Activated CD4-positive, alpha-beta T cell treated with anti-CD3 and anti-CD28 coated beads for 24 hours (primary cell): Measurements from ENCODE around the gene CCDC50.
A peak's percentile ranks its signal among the peaks of the same experiment; 100 is the strongest.

Experiments
- DNase-seq, 2 donors: peaks; one replicate each; pipeline ENCODE4 v3.0.0-alpha.2; 2020; ENCODE audit warnings: low read depth in 2 of 2

CCDC50 gene

DNA sequence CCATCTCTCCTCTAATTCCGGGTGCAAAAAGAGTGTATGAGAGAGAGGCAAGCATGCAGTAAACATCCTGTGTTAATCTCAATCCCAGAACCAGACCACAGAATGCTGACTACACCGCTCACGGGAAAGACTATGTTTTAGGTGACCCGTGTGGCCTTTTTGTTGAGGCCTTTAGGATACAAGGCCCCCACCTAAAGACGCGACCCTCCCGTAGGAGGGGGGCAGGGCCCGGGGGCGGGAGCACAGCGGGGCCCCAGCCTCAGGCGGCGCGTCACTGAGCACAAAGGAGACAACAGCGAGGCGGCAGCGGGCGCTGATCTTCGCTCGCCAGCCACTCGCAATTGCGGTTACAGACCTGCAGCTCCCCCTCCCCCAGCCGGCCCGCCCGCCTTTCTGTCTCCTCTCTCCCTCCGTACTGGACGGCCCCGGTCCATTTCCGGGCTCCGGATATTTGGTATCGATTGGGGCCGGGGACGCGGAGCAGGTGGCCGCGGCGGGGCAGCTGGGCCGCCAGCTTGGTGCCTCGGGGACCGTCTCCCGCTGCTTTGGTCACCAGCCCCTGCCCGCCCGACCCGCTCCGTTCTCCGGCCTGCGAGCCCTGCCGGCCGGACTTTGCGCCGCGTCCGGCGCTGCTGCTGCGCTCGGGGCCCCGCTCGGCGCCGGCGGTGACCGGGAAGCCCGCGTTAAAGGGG lies at the start of gene CCDC50:
Gene CCDC50, plus strand, starts transcription at position 433 of the 692 bp plus-strand sequence. CDS start 281 bp downstream, outside the sequence.
- DNase-seq: peak in 1 of 2 donors; percentile 27

GRCh38 chr3:191280111-191280510 lies 49.1 kb upstream of the CCDC50 start:
- no peak for DNase-seq

DNA sequence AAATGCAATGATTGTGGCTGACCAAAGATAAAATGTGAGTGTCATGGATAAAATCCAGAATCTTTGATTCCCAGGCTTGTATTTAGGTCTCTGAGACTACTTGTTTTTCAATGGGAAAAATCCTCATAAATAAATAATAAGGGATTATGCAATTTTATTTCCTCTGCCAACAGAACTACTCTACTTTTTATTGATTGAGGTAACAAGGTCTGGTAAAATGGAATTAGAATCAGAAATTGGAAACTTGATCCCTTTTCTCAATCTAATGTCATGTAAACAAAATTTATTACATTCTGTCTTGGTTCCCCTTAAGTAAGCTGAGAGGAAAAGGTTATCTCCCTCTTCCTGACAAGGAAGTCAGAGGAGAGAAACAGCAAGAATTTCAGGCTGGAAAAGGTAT lies 48.3 kb upstream of the CCDC50 start:
- DNase-seq: no peak

GRCh38 chr3:191282251-191283185 lies 46.7 kb upstream of the CCDC50 start:
- DNase-seq: no peak

- no peak for DNase-seq
These were observed 45.8 kb upstream of the CCDC50 start for GRCh38 chr3:191283400-191283799.

GRCh38 chr3:191290311-191291025 lies 38.7 kb upstream of the CCDC50 start:
- no peak for DNase-seq

GRCh38 chr3:191292243-191293015 lies 36.8 kb upstream of the CCDC50 start:
- no peak for DNase-seq

- DNase-seq: no peak
These were observed 34.9 kb upstream of the CCDC50 start for GRCh38 chr3:191294291-191294690.

DNA sequence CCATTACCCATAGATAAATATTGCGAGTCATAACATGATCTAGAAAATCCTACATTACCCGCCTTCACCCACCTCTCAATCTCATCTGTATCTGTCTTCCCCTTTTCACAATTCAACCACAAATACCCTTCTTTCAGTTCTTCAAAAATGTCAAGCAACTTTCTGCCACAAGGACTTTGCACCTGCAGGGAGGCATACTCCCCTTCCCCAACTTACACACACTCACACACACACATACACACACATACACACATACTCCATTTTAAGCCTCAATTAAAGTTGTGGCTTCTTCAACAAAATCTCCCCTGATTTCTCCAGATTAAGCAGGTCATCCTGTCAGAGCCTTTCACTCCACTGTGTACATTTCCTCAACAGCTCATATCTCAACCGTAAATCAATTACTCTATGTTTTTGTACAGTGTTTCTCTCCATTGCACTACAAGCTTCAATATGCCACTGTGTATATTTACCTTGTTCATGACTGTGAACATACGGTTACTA lies 33.1 kb upstream of the CCDC50 start:
- DNase-seq: no peak

DNA sequence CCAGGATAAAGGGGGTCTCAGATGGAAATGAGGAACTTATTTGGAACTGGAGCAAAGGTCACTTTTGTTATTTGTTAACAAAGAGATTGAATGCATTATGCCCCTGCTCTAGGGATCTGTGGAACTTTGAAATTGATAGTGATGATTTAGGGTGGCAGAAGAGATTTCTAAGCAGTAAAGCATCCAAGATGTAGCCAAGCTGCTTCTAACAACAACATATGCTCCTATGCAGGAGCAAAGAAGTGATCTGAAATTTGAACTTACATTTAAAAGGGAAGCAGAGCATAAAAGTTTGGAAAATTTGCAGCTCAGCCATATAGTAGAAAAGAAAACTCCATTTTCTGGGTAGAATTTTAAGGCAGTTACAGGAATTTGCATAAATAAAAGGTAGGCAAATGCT lies 30.3 kb upstream of the CCDC50 start:
- no peak for DNase-seq

DNA sequence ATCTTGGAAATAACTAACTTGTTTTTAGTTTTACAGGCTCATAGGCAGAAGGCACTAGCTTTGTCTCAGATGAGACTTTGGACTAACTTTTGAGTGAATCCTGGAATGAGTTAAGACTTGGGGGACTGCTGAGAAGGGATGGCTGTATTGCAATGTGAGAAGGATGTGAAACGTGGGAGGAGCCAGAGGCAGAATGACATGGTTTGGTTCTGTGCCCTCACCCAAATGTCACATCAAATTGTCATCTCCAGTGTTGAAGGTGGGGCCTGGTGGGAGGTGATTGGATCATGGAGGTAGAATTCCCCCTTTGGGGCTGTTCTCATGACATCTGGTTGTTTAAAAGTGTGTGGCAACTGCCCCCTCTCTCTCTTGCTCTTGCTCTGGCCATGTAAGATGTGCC lies 28.8 kb upstream of the CCDC50 start:
- DNase-seq: no peak

GRCh38 chr3:191301017-191301416 lies 28.2 kb upstream of the CCDC50 start:
- no peak for DNase-seq

GRCh38 chr3:191301782-191302411 lies 27.3 kb upstream of the CCDC50 start:
- no peak for DNase-seq

- no peak for DNase-seq
These were observed 26.7 kb upstream of the CCDC50 start for GRCh38 chr3:191302451-191302850.

DNA sequence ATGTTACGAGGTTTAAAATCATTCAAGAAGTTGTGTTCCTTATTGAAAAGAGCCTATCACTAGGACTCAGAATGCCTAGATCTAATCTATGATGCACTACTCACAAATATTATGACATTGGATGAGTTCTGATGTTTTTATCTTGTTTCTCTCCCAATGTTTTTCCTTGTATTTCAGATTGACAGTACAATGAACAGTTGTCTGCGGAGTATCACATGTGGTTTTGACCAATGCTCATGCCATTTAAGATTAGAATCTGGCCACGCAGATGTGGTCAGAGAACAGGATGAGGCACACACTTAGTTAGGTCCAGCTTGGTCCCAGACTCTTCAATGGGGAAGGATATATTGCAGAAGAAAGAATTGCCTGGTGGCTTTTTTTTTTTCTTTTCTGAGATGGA lies 25.6 kb upstream of the CCDC50 start:
- DNase-seq: no peak

GRCh38 chr3:191306428-191306827 lies 22.8 kb upstream of the CCDC50 start:
- no peak for DNase-seq

DNA sequence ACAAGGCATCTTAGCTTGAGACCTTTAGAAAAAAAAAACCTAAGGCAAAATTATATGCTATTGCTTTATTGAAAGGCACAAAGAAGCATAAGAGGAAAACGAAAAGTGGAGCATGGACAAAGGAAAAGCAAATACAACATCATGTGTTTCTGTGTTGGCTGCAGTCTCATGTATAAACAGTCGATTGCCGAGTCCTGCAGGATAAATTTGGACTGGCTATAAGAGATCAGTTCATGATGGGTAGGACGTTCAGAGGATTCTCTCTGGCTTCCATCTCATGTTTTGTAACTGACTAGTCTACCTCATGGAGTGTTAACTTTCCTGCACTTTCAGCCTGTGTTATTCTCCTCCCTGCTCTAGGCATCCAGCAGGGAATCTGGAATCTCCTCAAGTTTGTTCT lies 21.9 kb upstream of the CCDC50 start:
- no peak for DNase-seq

- DNase-seq: no peak
These were observed 15.9 kb upstream of the CCDC50 start for GRCh38 chr3:191313296-191313695.

DNA sequence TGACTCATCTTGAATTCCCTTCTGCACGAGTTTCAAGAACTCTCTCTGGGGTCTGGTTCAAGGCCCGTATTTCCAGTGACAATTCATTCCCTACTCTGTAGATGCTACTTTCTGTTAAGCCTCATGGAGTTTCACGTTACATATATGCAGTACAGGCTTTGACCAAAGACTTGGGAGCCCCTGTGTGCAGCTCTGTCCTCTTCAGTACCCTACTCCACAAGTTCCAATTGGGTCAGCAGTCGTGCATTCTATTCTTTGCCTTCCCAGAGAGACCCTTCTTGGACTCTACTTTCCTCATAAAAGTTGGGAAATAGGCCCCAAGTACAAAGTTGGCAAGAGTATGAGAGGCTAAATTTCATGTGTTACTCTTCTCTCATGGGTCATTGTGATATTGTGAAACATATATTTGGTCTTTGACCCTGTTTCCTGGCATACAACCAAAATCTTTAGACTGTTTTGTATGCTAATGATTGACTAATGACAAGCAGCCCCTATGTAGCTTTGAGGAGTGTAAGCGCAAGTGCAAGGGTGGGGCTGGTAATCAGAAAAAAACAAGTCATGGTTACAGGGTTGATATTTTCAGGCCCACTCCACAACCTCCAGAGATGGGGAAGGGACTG lies 15.0 kb upstream of the CCDC50 start:
- DNase-seq: no peak

DNA sequence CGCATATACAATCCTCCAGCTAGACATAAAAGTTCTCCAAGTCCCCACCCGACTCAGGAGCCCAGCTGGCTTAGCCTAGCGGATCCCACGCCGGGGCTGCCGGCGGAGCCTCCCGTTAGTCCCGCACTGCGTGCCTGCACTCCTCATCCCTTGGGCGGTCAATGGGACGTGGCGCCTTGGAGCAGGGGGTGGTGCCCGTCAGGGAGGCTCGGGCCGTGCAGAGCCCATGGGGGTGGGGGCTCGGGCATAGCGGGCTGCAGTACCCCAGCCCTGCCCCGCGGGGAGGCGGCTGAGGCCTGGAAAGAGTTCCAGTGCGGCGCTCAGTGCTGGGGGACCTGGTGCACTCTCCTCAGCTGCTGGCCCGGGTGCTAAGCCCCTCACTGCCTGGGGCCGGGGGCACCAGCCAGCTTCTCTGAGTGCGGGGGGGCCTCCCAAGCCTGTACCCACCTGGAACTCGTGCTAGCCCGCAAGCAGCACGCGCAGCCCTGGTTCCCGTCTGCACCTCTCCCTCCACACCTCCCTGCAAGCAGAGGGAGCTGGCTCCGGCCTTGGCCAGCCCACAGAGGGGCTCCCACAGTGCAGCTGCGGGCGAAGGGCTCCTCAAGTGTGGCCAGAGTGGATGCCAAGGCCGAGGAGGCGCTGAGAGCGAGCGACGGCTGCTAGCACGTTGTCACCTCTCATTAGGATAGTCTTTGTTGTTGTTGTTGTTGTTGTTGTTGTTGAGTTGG lies 12.2 kb upstream of the CCDC50 start:
- DNase-seq: no peak
